SK-N-DZ (cell line): Measurements from ENCODE around the gene SPA17.

ENCODE experiments used
- small RNA-seq, 2 experiments: library from RNA; depleted of rRNA; stranded (forward); fragments of <200 nt; gene quantifications; one replicate each; pipeline ENCODE3, GENCODE V24; 2014

The SPA17 gene

Small RNAs within 50 kb of the gene (small RNA-seq; reads per million reads assigned to genes)
- 0 reads per million in 2 experiments for gene RNA5SP352
